HFFc6 (cell line): ENCODE measurements around the gene UPP2. TPM values are rescaled to one million over a fixed set of nuclear protein-coding genes. Genes with fewer than 3 reads are reported as not detected.

Experiments used
- DNase-seq: peaks from one replicate; pipeline ENCODE4 v3.0.0-alpha.2; 2018
- H3K27ac Mint-ChIP-seq: 2 replicates; pipeline ENCODE4 v1.8.0; 2020; ENCODE audit warnings: mild to moderate bottlenecking, mixed read lengths
- H3K27me3 Mint-ChIP-seq: 2 replicates; pipeline ENCODE4 v1.8.0; 2021; ENCODE audit warnings: mild to moderate bottlenecking, moderate library complexity, mixed read lengths; ENCODE audit not compliant: insufficient read depth
- H3K36me3 Mint-ChIP-seq: 2 replicates; pipeline ENCODE4 v1.8.0; 2021; ENCODE audit warnings: low read depth, mixed read lengths
- H3K4me1 Mint-ChIP-seq: 2 replicates; pipeline ENCODE4 v1.8.0; 2020; ENCODE audit warnings: low read depth, mixed read lengths
- H3K4me3 Mint-ChIP-seq: 2 replicates; pipeline ENCODE4 v1.8.0; 2020; ENCODE audit warnings: mild to moderate bottlenecking, moderate library complexity, mixed read lengths
- H3K9me3 Mint-ChIP-seq: 2 replicates; pipeline ENCODE4 v1.8.0; 2020; ENCODE audit warnings: mild to moderate bottlenecking, mixed read lengths
- total RNA-seq, 6 experiments: library from RNA; stranded (reverse); fragmentation: NEBNext Ultra II Directional; extraction: Animal tissue kit (Norgen Biotek cat#: 25700); gene quantifications; 2 replicates in 1 of 6; 3 replicates in 5 of 6; pipeline ENCODE4 v1.2.3, GENCODE V29; 2021
- TF ChIP-seq, protein P1 (sequence below): fragments of 200-600 bp; sonication (generic); IDR thresholded peaks from 2 replicates; pipeline ENCODE4 v1.5.0; 2021; ENCODE audit warnings: antibody characterized with exemption, mild to moderate bottlenecking

Gene UPP2
- total RNA-seq, 6 experiments from 2014 or later: not detected

DNA sequence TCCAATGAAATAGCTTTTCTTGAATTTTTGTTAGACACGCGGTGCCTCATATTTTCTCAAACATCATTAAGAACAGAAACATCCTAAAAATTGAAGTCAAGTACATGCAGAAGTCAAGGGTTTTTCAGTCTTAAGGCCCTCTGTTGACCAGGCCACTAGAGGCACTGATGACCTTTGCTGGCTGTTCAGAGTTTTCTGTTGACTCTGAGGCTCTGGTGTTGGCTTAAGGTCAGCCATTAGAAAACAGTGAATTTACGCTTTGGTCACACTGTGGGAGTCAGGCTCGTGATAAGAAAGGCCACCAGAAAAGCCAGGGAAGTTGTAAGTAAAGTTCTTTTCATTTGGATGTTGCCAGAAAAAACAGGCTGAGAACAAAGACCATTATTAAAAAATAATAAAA lies 5.8 kb upstream of the UPP2 start:
- no peak overlapping the region for H3K4me3 Mint-ChIP-seq
- H3K27ac Mint-ChIP-seq: no peak overlapping the region
- TF ChIP-seq, protein P1, sequence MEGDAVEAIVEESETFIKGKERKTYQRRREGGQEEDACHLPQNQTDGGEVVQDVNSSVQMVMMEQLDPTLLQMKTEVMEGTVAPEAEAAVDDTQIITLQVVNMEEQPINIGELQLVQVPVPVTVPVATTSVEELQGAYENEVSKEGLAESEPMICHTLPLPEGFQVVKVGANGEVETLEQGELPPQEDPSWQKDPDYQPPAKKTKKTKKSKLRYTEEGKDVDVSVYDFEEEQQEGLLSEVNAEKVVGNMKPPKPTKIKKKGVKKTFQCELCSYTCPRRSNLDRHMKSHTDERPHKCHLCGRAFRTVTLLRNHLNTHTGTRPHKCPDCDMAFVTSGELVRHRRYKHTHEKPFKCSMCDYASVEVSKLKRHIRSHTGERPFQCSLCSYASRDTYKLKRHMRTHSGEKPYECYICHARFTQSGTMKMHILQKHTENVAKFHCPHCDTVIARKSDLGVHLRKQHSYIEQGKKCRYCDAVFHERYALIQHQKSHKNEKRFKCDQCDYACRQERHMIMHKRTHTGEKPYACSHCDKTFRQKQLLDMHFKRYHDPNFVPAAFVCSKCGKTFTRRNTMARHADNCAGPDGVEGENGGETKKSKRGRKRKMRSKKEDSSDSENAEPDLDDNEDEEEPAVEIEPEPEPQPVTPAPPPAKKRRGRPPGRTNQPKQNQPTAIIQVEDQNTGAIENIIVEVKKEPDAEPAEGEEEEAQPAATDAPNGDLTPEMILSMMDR: no peak
- no peaks in the 10 kb centered on the region for H3K9me3 Mint-ChIP-seq
- DNase-seq: no peak
- H3K36me3 Mint-ChIP-seq: no peaks in the 10 kb centered on the region
- no peaks in the 10 kb centered on the region for H3K4me1 Mint-ChIP-seq
- H3K27me3 Mint-ChIP-seq: no peaks in the 10 kb centered on the region; the same call in none of the 2 replicates

DNA sequence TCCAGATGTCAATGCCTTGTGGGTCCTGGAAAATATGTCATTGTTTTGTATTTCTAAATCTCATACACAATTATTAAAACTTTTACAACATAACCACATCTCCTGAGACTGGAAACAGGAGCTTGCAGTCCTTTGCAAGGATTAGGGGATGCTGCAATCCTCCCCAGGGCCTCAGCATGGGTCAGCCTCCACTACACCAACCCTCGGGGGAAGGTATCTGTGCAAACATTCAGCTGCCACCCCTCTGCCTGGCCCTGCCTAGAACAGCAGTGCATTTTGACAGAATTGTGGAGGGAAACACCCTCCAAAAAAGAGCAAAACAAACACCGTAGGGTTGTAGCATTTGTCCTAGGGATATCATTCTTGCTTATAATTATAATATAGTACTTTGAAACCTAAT lies 4.2 kb upstream of the UPP2 start:
- Mint-ChIP-seq H3K27ac (no peak overlapping the region), H3K4me1 (no peaks in the 10 kb centered on the region), H3K4me3 (no peak overlapping the region), H3K36me3 (no peaks in the 10 kb centered on the region), H3K27me3 (no peaks in the 10 kb centered on the region; the same call in none of the 2 replicates), H3K9me3 (no peaks in the 10 kb centered on the region)
- TF ChIP-seq, protein P1: no peak
- DNase-seq: no peak

DNA sequence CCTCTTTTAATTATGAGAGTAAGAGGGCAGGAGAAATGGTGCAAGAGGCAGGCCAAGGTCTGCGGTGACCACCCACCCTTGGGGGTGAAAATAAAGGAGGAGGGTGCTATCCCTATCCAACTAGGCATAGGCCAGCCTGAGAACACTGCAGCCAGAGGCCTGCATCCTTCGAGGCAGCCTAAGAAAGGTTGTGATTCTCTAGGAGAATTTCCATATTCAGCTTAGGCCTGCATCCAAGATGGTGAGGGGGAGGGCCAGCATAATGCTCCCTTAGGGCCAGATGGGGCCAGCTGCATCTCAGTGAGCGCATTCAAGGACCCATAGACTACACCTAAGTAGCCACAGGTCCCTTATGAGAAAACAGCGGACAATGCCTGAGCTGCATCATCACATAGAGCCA lies 3.5 kb upstream of the UPP2 start:
- Mint-ChIP-seq H3K27me3 (no peaks in the 10 kb centered on the region; the same call in none of the 2 replicates), H3K27ac (no peak overlapping the region), H3K9me3 (no peaks in the 10 kb centered on the region), H3K4me1 (no peaks in the 10 kb centered on the region), H3K4me3 (no peak overlapping the region), H3K36me3 (no peaks in the 10 kb centered on the region)
- TF ChIP-seq, protein P1: no peak
- DNase-seq: no peak

DNA sequence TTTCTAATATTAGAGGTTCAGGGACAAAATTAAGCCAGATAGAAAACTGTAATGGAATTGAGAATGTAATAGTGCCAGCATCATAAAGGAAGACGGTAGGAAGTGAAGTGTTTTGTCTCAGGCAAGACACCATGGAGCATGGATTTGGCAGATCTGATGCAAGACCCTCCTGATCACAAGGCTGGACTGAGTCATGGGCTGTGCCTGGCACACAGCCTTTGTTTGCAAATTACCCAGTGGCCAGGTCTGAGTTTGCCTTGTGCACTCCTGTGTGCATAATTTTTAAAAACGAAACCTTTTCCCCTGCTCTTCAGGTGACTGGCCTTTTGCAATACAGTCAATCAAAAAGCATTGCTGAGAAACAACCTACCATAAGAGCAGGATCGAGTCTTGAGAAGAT lies 2.0 kb upstream of the UPP2 start:
- H3K9me3 Mint-ChIP-seq: no peaks in the 10 kb centered on the region
- H3K27me3 Mint-ChIP-seq: peaks cover 2% of the 10 kb centered on the region
- no peak overlapping the region for H3K4me3 Mint-ChIP-seq
- TF ChIP-seq, protein P1: no peak
- DNase-seq: no peak
- no peak overlapping the region for H3K27ac Mint-ChIP-seq
- no peaks in the 10 kb centered on the region for H3K36me3 Mint-ChIP-seq
- no peaks in the 10 kb centered on the region for H3K4me1 Mint-ChIP-seq

DNA sequence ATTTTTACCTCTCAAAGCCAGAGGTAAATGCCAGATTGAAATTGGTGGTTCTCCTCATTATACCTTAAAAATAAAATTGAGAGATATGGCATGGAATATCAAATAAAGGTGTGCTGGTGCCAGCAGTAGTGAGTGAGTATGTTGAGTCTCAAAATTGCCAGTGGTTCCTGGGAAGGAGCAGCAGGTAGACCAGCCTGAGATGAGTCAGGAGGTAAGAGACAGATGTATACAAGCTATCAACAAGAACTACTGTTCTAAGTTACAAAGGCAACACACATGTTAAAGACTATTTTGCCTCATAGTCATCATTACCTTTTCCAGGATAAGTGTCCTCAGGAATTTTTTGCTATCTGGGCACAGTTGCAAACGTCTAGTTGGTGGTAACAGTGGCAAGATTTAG lies 1.3 kb upstream of the UPP2 start:
- TF ChIP-seq, protein P1: no peak
- Mint-ChIP-seq H3K4me1 (no peaks in the 10 kb centered on the region), H3K27me3 (peaks cover 2% of the 10 kb centered on the region), H3K9me3 (no peaks in the 10 kb centered on the region), H3K27ac (no peak overlapping the region), H3K4me3 (no peak overlapping the region), H3K36me3 (no peaks in the 10 kb centered on the region)
- no peak for DNase-seq

DNA sequence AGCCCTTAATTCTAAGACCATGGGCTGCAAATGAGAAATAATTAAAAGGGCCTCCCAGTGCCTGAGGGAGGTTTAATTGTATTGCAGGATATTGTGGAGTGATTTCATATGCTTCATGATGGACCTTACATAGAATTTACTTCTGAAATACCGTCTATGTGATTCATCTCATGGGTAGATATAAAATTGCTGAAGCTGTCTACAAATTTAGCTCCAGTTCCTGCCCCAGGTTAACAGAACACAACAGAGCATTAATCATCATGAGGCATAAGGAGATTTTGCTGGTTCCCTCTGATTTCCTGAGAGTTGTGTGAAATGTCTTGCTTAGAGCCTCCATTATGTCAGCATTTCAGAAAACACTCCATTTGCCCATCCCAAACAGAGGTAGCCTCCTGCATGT lies 770 bp downstream of the UPP2 start:
- no peaks in the 10 kb centered on the region for H3K4me1 Mint-ChIP-seq
- H3K36me3 Mint-ChIP-seq: no peaks in the 10 kb centered on the region
- TF ChIP-seq, protein P1: no peak
- no peak overlapping the region for H3K4me3 Mint-ChIP-seq
- no peak overlapping the region for H3K27ac Mint-ChIP-seq
- peak; percentile 7 for DNase-seq
- peaks cover 2% of the 10 kb centered on the region for H3K27me3 Mint-ChIP-seq
- H3K9me3 Mint-ChIP-seq: no peaks in the 10 kb centered on the region
